CD14-positive monocyte (primary cell): ENCODE data around the gene PIK3R2. TPM values are rescaled to one million over a fixed set of nuclear protein-coding genes. Genes with fewer than 3 reads are reported as not detected.

Experiments used
- DNase-seq, 3 donors: peaks; one replicate each; pipeline ENCODE4 v3.0.0-alpha.2; 2011 to 2022
- H2AFZ ChIP-seq: 2 replicates; pipeline ENCODE4 v1.6.0; 2012; ENCODE audit warnings: mild to moderate bottlenecking, low read depth, low read length, inconsistent platforms; ENCODE audit not compliant: insufficient read depth, poor library complexity, severe bottlenecking
- H3K27ac ChIP-seq, 2 donors: 1 replicate in 1 of 2; 2 replicates in 1 of 2; pipeline ENCODE4 v1.5.1; 2012 to 2013; ENCODE audit warnings: low read length in 2 of 2, control low read depth in 1 of 2, inconsistent platforms in 1 of 2, low read depth in 1 of 2, mild to moderate bottlenecking in 1 of 2
- H3K27me3 ChIP-seq, 2 donors: one replicate each; pipeline versions ENCODE4 v1.6.0 to v1.6.1; 2011 to 2013; ENCODE audit warnings: low read length in 2 of 2; ENCODE audit not compliant: control insufficient read depth in 2 of 2, insufficient read depth in 2 of 2
- H3K36me3 ChIP-seq, 2 donors: replicated peaks in 1 of 2; 1 replicate in 1 of 2; 2 replicates in 1 of 2; pipeline versions ENCODE4 v1.5.1 to v1.6.1; 2012 to 2013; ENCODE audit warnings: low read length in 2 of 2, control low read depth in 1 of 2, inconsistent platforms in 1 of 2, mild to moderate bottlenecking in 1 of 2; ENCODE audit not compliant: insufficient read depth in 2 of 2, control insufficient read depth in 1 of 2
- H3K4me1 ChIP-seq, 2 donors: 1 replicate in 1 of 2; 2 replicates in 1 of 2; pipeline versions ENCODE4 v1.5.1 to v1.6.1; 2012 to 2013; ENCODE audit warnings: low read length in 2 of 2, control low read depth in 1 of 2, inconsistent platforms in 1 of 2, mild to moderate bottlenecking in 1 of 2, moderate library complexity in 1 of 2; ENCODE audit not compliant: insufficient read depth in 2 of 2, control insufficient read depth in 1 of 2
- H3K4me2 ChIP-seq: replicated peaks from 2 replicates; pipeline ENCODE3; 2012; ENCODE audit warnings: low read length, moderate library complexity, mild to moderate bottlenecking; ENCODE audit not compliant: poor library complexity, severe bottlenecking; ENCODE audit errors: extremely low read depth
- H3K4me3 ChIP-seq, 3 experiments: fragments of 200-600 bp in 1 of 3; sonication (generic) in 1 of 3; replicated peaks in 1 of 3; 1 replicate in 2 of 3; 2 replicates in 1 of 3; pipeline ENCODE4 v1.5.1; 2011 to 2013; ENCODE audit warnings: low read length in 3 of 3, mild to moderate bottlenecking in 3 of 3, control low read depth in 2 of 3, low read depth in 2 of 3, inconsistent platforms in 1 of 3, moderate library complexity in 1 of 3
- H3K79me2 ChIP-seq: 2 replicates; pipeline ENCODE4 v1.6.0; 2012; ENCODE audit warnings: mild to moderate bottlenecking, control low read depth, inconsistent platforms, low read length, moderate library complexity; ENCODE audit not compliant: insufficient read depth
- H3K9ac ChIP-seq: 2 replicates; pipeline ENCODE4 v1.6.0; 2017; ENCODE audit warnings: low read length, mild to moderate bottlenecking; ENCODE audit not compliant: insufficient read depth, poor library complexity, severe bottlenecking
- H3K9me3 ChIP-seq, 2 donors: replicated peaks in 1 of 2; 1 replicate in 1 of 2; 2 replicates in 1 of 2; pipeline versions ENCODE4 v1.5.1 to v1.6.1; 2012 to 2013; ENCODE audit warnings: low read length in 2 of 2, control low read depth in 1 of 2; ENCODE audit not compliant: control insufficient read depth in 1 of 2, insufficient read depth in 1 of 2
- H4K20me1 ChIP-seq: 2 replicates; pipeline ENCODE4 v1.6.0; 2012; ENCODE audit warnings: mild to moderate bottlenecking, low read length, control low read depth, moderate library complexity; ENCODE audit not compliant: insufficient read depth
- H3K27ac Mint-ChIP-seq, 7 donors: one replicate each; pipeline ENCODE4 v1.8.0; 2020; ENCODE audit warnings: mild to moderate bottlenecking in 7 of 7, mixed read lengths in 7 of 7, moderate library complexity in 6 of 7, inconsistent platforms in 2 of 7
- H3K27me3 Mint-ChIP-seq, 3 donors: one replicate each; pipeline ENCODE4 v1.8.0; 2021 to 2022; ENCODE audit warnings: low read depth in 3 of 3, mild to moderate bottlenecking in 3 of 3, mixed read lengths in 3 of 3, moderate library complexity in 3 of 3, inconsistent platforms in 1 of 3
- H3K36me3 Mint-ChIP-seq, 2 donors: one replicate each; pipeline ENCODE4 v1.8.0; 2020; ENCODE audit warnings: mixed read lengths in 2 of 2, inconsistent platforms in 1 of 2, mild to moderate bottlenecking in 1 of 2
- H3K4me1 Mint-ChIP-seq: one replicate; pipeline ENCODE4 v1.8.0; 2020; ENCODE audit warnings: mild to moderate bottlenecking, mixed read lengths
- H3K4me3 Mint-ChIP-seq, 2 donors: one replicate each; pipeline ENCODE4 v1.8.0; 2020; ENCODE audit warnings: mild to moderate bottlenecking in 2 of 2, mixed read lengths in 2 of 2, moderate library complexity in 1 of 2
- H3K9me3 Mint-ChIP-seq, 7 donors: one replicate each; pipeline ENCODE4 v1.8.0; 2020 to 2022; ENCODE audit warnings: mixed read lengths in 7 of 7, mild to moderate bottlenecking in 6 of 7, moderate library complexity in 6 of 7, inconsistent platforms in 2 of 7
- CTCF ChIP-seq: fragments of 200-600 bp; IDR thresholded peaks from one replicate; pipeline ENCODE4 v1.8.0; 2022; ENCODE audit warnings: antibody characterized with exemption, mild to moderate bottlenecking
- WGBS: methylation state at CpG from one replicate; pipeline ENCODE4 v1.1.5; 2013; ENCODE audit warnings: missing lambda C conversion rate; ENCODE audit not compliant: insufficient coverage; 5-methylcytosine and 5-hydroxymethylcytosine counted together
- intact Hi-C, 2 donors: fragments of 100-400 bp; cut with micrococcal nuclease; formaldehyde crosslinking; loops; one replicate each; pipeline versions ENCODE4 v1.15.0 to v1.15.1; 2023
- polyA plus RNA-seq, 3 donors: library from polyadenylated mRNA; depleted of rRNA in 1 of 3; unstranded in 2 of 3; stranded (reverse) in 1 of 3; fragments of 300-500 nt in 2 of 3; fragments of >200 nt in 1 of 3; fragmentation: Illumina TruSeq in 2 of 3; gene quantifications; 1 replicate in 2 of 3; 2 replicates in 1 of 3; pipeline ENCODE4 v1.2.3, GENCODE V29; 2012 to 2021

Gene PIK3R2
- polyA plus RNA-seq, 3 donors = 0.99 to 7.7 (median 2.0) TPM

GRCh38 chr19:18174983-18175382, 22.0 kb downstream of the PIK3R2 start:
- WGBS = 91% methylated on average over 9 of the region's 11 CpGs
- Mint-ChIP-seq H3K9me3 (peaks cover 0 to 2% (median 0%) of the 10 kb centered on the region in 7 donors), H3K27ac (peak overlapping the region; percentile 88 to 100 (median 100)), H3K4me1 (peaks cover 75% of the 10 kb centered on the region), H3K4me3 (peak overlapping the region; percentile 95 to 98), H3K27me3 (no peaks in the 10 kb centered on the region), H3K36me3 (peaks cover 39 to 57% of the 10 kb centered on the region in 2 donors)
- intact Hi-C loops = loop anchor here in 1 of 2 donors (5.0 kb wide), 1 partner anchor 217 kb away; no protein-coding TSS in a partner anchor
- H3K4me1 ChIP-seq = peaks cover 84 to 88% of the 10 kb centered on the region in 2 donors
- peaks cover 69% of the 10 kb centered on the region for H3K79me2 ChIP-seq
- peak overlapping the region; percentile 93 for H3K4me2 ChIP-seq
- H3K9me3 ChIP-seq = no peaks in the 10 kb centered on the region
- no peak for DNase-seq
- H3K9ac ChIP-seq = peak overlapping the region; percentile 96
- H3K27ac ChIP-seq = peak overlapping the region; percentile 99
- H3K27me3 ChIP-seq = no peaks in the 10 kb centered on the region
- H4K20me1 ChIP-seq = peaks cover 64% of the 10 kb centered on the region
- TF ChIP-seq CTCF = no peak
- H3K36me3 ChIP-seq = peaks cover 43 to 50% of the 10 kb centered on the region in 2 donors
- H2AFZ ChIP-seq = no peak overlapping the region
- H3K4me3 ChIP-seq = peak overlapping the region; percentile 58 to 100 (median 86)

DNA sequence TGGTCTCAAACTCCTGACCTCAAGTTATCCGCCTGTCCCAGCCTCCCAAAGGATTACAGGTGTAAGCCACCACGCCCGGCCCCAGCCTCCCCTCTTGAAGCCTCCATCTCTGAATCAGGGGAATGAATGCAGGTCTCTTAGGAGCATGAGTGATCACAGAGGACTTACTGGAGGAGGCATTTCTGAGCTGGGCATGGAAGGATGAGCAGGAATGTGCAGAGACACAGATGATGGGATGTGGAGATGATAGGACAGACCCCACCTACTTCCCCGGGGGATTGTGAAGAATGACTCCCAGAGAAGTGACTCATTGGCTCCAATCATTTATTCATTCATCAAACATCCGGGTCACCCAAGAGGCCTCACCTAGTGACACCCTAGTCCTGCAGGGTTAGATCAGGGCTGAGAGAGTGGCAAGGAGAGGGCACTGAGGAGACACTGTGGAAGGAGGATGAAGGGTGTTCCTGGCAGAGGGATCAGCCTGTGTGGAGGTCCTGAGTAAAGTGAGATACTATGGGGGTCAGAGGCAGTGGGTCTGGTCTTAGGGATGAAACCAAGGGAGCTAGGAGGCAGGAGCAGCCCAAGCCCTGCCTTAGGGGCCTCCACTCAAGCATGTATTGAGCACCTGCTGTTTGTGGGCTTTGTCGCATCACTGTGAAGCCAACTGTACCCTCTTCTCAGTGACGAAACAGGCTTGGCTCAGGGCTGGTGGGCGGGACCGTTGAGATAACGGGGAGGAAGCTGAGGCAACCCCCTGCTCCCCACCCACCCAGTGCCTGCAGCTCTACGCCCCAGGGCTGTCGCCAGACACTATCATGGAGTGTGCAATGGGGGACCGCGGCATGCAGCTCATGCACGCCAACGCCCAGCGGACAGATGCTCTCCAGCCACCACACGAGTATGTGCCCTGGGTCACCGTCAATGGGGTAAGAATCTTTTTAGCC, 23.7 kb downstream of the PIK3R2 start:
- Mint-ChIP-seq H3K4me3 (peak overlapping the region; percentile 95 to 98), H3K36me3 (peaks cover 39 to 56% of the 10 kb centered on the region in 2 donors), H3K9me3 (peaks cover 0 to 2% (median 0%) of the 10 kb centered on the region in 7 donors), H3K27ac (peak overlapping the region; percentile 56 to 100 (median 88)), H3K27me3 (no peaks in the 10 kb centered on the region), H3K4me1 (peaks cover 72% of the 10 kb centered on the region)
- Histone ChIP-seq H3K27ac (peak overlapping the region; percentile 70 to 83), H3K9ac (peak overlapping the region; percentile 60), H3K36me3 (peaks cover 43 to 53% of the 10 kb centered on the region in 2 donors), H3K4me3 (peak overlapping the region; percentile 61 to 100 (median 86)), H4K20me1 (peaks cover 67% of the 10 kb centered on the region), H3K4me2 (peak overlapping the region; percentile 93), H3K79me2 (peaks cover 70% of the 10 kb centered on the region), H2AFZ (no peak overlapping the region), H3K27me3 (no peaks in the 10 kb centered on the region), H3K9me3 (no peaks in the 10 kb centered on the region), H3K4me1 (peaks cover 85 to 88% of the 10 kb centered on the region in 2 donors)
- no peak for DNase-seq
- whole genome bisulfite sequencing = 90% methylated on average over 5 of the region's 19 CpGs
- no peak for TF ChIP-seq CTCF
- intact Hi-C loops = no loop called here
